Measurements from ENCODE around the gene ERCC2.

Gene ERCC2

GRCh38 chr19:45380107-45380506 lies 9.7 kb upstream of the ERCC2 start:
- H3K27me3 Mint-ChIP-seq (ENCODE audit: low read depth) = peaks cover 4% of the 10 kb centered on the region
- H3K36me3 Mint-ChIP-seq (ENCODE audit: low read depth) = no peaks in the 10 kb centered on the region
- no peak overlapping the region for H3K4me3 Mint-ChIP-seq
- no peak overlapping the region for H3K27ac Mint-ChIP-seq
- no peaks in the 10 kb centered on the region for H3K4me1 Mint-ChIP-seq (ENCODE audit: low read depth)
- no peaks in the 10 kb centered on the region for H3K9me3 Mint-ChIP-seq

- Mint-ChIP-seq H3K4me3 (no peak overlapping the region), H3K27ac (no peak overlapping the region), H3K9me3 (no peaks in the 10 kb centered on the region), H3K27me3 (ENCODE audit: low read depth) (peaks cover 3% of the 10 kb centered on the region), H3K36me3 (ENCODE audit: low read depth) (no peaks in the 10 kb centered on the region), H3K4me1 (ENCODE audit: low read depth) (peaks cover 2% of the 10 kb centered on the region)
Measured at GRCh38 chr19:45376045-45376724, 5.8 kb upstream of the ERCC2 start.

- no peaks in the 10 kb centered on the region for H3K36me3 Mint-ChIP-seq (ENCODE audit: low read depth)
- H3K4me3 Mint-ChIP-seq = peak overlapping the region; percentile 54
- peaks cover 3% of the 10 kb centered on the region for H3K27me3 Mint-ChIP-seq (ENCODE audit: low read depth)
- H3K27ac Mint-ChIP-seq = no peak overlapping the region
- H3K9me3 Mint-ChIP-seq = no peaks in the 10 kb centered on the region
- H3K4me1 Mint-ChIP-seq (ENCODE audit: low read depth) = peaks cover 10% of the 10 kb centered on the region
Measured at GRCh38 chr19:45368737-45369340, 1.5 kb downstream of the ERCC2 start.

DNA sequence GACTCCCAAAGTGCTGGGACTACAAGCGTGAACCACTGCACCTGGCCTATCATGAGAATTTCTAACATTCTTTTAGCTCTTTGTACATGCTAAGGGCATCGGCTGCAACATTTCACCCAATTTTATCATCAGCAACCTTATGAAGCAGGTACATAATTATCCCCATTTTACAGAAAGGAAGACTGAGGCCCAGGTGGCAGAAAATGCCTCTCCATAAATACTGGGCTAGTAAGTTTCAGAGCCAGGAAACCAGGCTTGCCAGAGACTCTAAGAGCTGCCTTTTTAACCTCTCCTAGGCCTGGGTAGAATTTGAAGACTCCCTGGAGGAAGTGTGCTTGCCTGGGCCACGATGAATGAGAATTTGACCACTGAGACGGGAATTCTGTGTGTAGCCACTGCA lies 2.2 kb downstream of the ERCC2 start:
- H3K4me3 Mint-ChIP-seq = peak overlapping the region; percentile 7
- no peak overlapping the region for H3K27ac Mint-ChIP-seq
- H3K4me1 Mint-ChIP-seq (ENCODE audit: low read depth) = peaks cover 10% of the 10 kb centered on the region
- H3K9me3 Mint-ChIP-seq = no peaks in the 10 kb centered on the region
- no peaks in the 10 kb centered on the region for H3K36me3 Mint-ChIP-seq (ENCODE audit: low read depth)
- H3K27me3 Mint-ChIP-seq (ENCODE audit: low read depth) = peaks cover 3% of the 10 kb centered on the region

- Mint-ChIP-seq H3K27ac (no peak overlapping the region), H3K4me1 (ENCODE audit: low read depth) (peaks cover 1% of the 10 kb centered on the region), H3K27me3 (ENCODE audit: low read depth) (no peaks in the 10 kb centered on the region), H3K36me3 (ENCODE audit: low read depth) (peaks cover 4% of the 10 kb centered on the region), H3K9me3 (no peaks in the 10 kb centered on the region), H3K4me3 (no peak overlapping the region)
Measured at GRCh38 chr19:45364696-45365095, 5.7 kb downstream of the ERCC2 start.

GRCh38 chr19:45363861-45364459 lies 6.4 kb downstream of the ERCC2 start:
- Mint-ChIP-seq H3K9me3 (no peaks in the 10 kb centered on the region), H3K4me3 (no peak overlapping the region), H3K27ac (no peak overlapping the region), H3K27me3 (ENCODE audit: low read depth) (no peaks in the 10 kb centered on the region), H3K36me3 (ENCODE audit: low read depth) (peaks cover 4% of the 10 kb centered on the region), H3K4me1 (ENCODE audit: low read depth) (peaks cover 2% of the 10 kb centered on the region)

DNA sequence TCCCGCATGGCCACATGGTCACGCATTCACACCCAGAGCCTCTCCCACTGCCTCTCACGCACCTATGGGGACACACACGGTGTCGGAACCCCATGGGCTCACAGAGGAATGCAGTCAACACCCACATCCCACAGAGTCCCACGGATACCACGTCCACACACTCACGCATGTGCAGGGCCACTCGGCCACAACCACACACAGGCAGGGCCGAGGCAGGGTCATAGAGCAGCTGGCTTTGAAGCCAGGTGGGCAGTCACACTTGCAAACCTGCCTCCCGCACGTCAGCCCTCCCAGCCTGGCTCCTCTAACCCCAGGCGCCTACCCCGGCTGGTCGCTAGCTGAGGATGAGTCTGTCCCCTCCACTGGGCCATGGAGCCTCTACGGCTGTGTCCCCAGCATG lies 8.1 kb downstream of the ERCC2 start:
- Mint-ChIP-seq H3K27ac (no peak overlapping the region), H3K36me3 (ENCODE audit: low read depth) (peaks cover 5% of the 10 kb centered on the region), H3K9me3 (no peaks in the 10 kb centered on the region), H3K4me1 (ENCODE audit: low read depth) (peaks cover 2% of the 10 kb centered on the region), H3K4me3 (no peak overlapping the region), H3K27me3 (ENCODE audit: low read depth) (no peaks in the 10 kb centered on the region)

DNA sequence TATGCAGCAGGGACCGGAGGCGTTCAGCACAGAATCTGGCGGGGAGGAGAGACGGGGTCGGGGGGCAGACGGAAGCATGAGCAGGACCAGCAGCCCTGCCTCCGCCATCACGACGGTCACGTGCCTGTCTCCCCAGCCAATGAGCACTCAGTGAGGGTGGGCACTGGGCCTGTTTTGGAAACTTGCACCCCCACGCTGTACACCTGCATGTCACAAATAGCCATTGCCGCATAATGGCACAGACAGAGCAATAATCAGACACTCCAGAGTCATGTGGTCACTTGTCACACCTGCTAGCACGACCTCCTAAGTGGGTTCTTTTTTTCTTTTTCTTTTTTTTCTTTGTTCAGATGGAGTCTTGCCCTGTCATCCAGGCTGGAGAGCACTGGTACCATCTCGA lies 8.8 kb downstream of the ERCC2 start:
- peaks cover 10% of the 10 kb centered on the region for H3K36me3 Mint-ChIP-seq (ENCODE audit: low read depth)
- H3K4me1 Mint-ChIP-seq (ENCODE audit: low read depth) = peaks cover 2% of the 10 kb centered on the region
- no peaks in the 10 kb centered on the region for H3K27me3 Mint-ChIP-seq (ENCODE audit: low read depth)
- H3K4me3 Mint-ChIP-seq = no peak overlapping the region
- H3K27ac Mint-ChIP-seq = no peak overlapping the region
- no peaks in the 10 kb centered on the region for H3K9me3 Mint-ChIP-seq

- no peaks in the 10 kb centered on the region for H3K9me3 Mint-ChIP-seq
- no peaks in the 10 kb centered on the region for H3K27me3 Mint-ChIP-seq (ENCODE audit: low read depth)
- no peak overlapping the region for H3K4me3 Mint-ChIP-seq
- H3K36me3 Mint-ChIP-seq (ENCODE audit: low read depth) = peaks cover 18% of the 10 kb centered on the region
- no peak overlapping the region for H3K27ac Mint-ChIP-seq
- peaks cover 2% of the 10 kb centered on the region for H3K4me1 Mint-ChIP-seq (ENCODE audit: low read depth)
Measured at GRCh38 chr19:45358213-45358792, 12.1 kb downstream of the ERCC2 start.

DNA sequence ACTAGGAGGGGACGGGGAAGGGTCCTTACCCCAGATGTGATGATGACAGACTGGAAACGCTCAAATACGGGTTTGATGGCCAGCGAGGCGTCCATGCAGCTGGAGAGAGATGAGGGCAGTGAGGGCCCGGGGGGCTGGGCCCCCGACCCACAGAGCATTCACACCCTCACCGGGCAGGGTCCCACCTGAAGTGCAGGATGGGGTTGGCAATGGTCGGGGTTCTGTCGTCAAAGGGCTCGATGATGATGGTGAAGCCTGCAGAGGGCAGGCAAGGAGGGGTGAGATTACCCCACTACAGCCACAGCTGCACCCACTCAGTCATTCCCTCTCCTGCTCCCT lies 13.0 kb downstream of the ERCC2 start:
- H3K4me1 Mint-ChIP-seq (ENCODE audit: low read depth) = peaks cover 2% of the 10 kb centered on the region
- no peak overlapping the region for H3K27ac Mint-ChIP-seq
- no peak overlapping the region for H3K4me3 Mint-ChIP-seq
- H3K9me3 Mint-ChIP-seq = no peaks in the 10 kb centered on the region
- H3K27me3 Mint-ChIP-seq (ENCODE audit: low read depth) = no peaks in the 10 kb centered on the region
- H3K36me3 Mint-ChIP-seq (ENCODE audit: low read depth) = peaks cover 19% of the 10 kb centered on the region

DNA sequence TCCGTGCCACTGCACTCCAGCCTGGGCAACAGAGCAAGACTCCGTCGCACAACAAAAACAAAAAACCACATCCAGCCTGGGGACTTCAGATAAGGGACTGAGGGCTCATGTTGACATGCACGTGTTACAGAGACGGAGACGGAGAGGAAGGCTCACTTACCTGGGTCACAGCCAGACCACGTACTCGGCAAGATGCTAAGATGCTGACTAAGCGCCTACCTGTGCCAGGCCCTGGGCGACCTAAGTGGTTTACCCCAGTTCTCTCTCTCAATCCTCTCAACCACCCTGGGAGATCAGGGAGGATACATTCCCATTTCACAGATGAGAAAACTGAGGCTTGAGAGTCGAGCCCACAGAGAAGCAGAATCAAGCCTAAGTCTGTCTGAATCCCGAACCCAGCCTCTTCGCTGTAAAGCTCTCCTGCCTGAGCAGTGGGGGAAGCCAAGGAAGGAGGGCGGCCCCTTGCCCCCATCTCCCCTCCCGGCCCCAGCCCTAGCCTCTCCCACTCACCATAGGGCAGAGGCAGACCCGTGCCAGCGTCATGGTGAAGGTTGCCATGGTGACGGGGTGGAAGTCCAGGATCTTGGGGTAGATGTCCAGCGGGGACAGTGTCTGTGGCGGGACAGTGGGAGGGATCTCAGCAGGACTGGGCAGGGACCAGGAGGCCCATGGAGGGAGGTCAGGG lies 13.5 kb downstream of the ERCC2 start:
- Mint-ChIP-seq H3K4me3 (no peak overlapping the region), H3K36me3 (ENCODE audit: low read depth) (peaks cover 19% of the 10 kb centered on the region), H3K4me1 (ENCODE audit: low read depth) (peaks cover 2% of the 10 kb centered on the region), H3K27ac (no peak overlapping the region), H3K9me3 (no peaks in the 10 kb centered on the region), H3K27me3 (ENCODE audit: low read depth) (no peaks in the 10 kb centered on the region)

DNA sequence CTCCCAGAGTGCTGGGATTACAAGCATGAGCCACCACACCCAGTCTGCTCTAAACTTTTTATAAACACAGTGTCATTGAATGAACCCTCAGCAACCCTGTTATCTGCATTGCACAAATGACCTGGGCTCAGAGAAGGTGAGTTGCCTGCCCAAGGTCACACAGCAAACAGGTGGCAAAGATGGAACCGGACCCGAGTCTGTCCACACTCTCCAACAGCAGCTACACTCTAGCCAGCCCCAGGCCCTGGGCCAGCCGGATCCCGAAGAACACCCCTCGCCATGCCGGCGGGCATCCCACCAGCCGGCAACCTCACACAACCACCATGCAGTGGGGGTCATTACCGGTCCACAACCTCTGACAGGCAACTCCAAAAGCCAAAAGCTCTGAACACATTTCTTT lies 14.5 kb downstream of the ERCC2 start:
- Mint-ChIP-seq H3K9me3 (no peaks in the 10 kb centered on the region), H3K36me3 (ENCODE audit: low read depth) (peaks cover 15% of the 10 kb centered on the region), H3K4me1 (ENCODE audit: low read depth) (peaks cover 3% of the 10 kb centered on the region)

DNA sequence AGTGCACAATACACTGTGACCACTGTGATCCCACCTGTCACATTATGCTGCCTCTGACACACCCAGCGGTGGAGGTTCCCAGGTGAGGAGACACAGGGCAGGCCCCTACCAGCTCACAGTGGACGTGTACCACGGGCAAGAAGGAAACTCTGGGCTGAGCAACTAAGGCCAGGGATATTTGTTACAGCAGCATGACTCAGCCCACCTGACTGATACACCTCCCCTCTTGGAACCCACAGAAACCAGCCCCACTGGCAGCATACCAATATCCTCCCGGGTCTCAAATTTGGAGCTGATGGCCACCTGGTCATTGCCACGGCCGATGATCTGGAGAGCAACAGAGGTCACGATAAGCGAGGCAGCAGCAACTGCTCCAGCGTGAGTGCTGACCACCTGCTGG lies 15.0 kb downstream of the ERCC2 start:
- H3K4me3 Mint-ChIP-seq = no peak overlapping the region
- no peak overlapping the region for H3K27ac Mint-ChIP-seq
- no peaks in the 10 kb centered on the region for H3K27me3 Mint-ChIP-seq (ENCODE audit: low read depth)
- peaks cover 5% of the 10 kb centered on the region for H3K4me1 Mint-ChIP-seq (ENCODE audit: low read depth)
- no peaks in the 10 kb centered on the region for H3K9me3 Mint-ChIP-seq
- H3K36me3 Mint-ChIP-seq (ENCODE audit: low read depth) = peaks cover 15% of the 10 kb centered on the region

More for the DNA sequence above, 14.5 kb downstream of the ERCC2 start:
- H3K27ac Mint-ChIP-seq = no peak overlapping the region
- no peak overlapping the region for H3K4me3 Mint-ChIP-seq
- H3K27me3 Mint-ChIP-seq (ENCODE audit: low read depth) = no peaks in the 10 kb centered on the region

- H3K27ac Mint-ChIP-seq = no peak overlapping the region
- no peak overlapping the region for H3K4me3 Mint-ChIP-seq
- H3K4me1 Mint-ChIP-seq (ENCODE audit: low read depth) = peaks cover 3% of the 10 kb centered on the region
- no peaks in the 10 kb centered on the region for H3K27me3 Mint-ChIP-seq (ENCODE audit: low read depth)
- no peaks in the 10 kb centered on the region for H3K9me3 Mint-ChIP-seq
- H3K36me3 Mint-ChIP-seq (ENCODE audit: low read depth) = peaks cover 15% of the 10 kb centered on the region
Measured at GRCh38 chr19:45354241-45354842, 16.0 kb downstream of the ERCC2 start.
